Upper lobe of left lung (tissue), 4 donors: ENCODE results near the gene CALML5.

Experiments used
- CTCF ChIP-seq, 6 experiments: fragments of 450-650 bp in 4 of 6; fragments of 200-600 bp in 2 of 6; sonication (generic) in 2 of 6; IDR thresholded peaks; one replicate each; pipeline ENCODE4 v1.5.1; 2016 to 2019; ENCODE audit warnings: antibody characterized with exemption in 6 of 6
- POLR2A ChIP-seq, 4 donors: fragments of 450-650 bp; IDR thresholded peaks; one replicate each; pipeline ENCODE4 v1.5.1; 2016 to 2017; ENCODE audit warnings: antibody characterized with exemption in 4 of 4, mild to moderate bottlenecking in 2 of 4

- TF ChIP-seq CTCF (IDR thresholded peaks at IDR 0.05), result no peak
- TF ChIP-seq POLR2A (IDR thresholded peaks at IDR 0.05), result no peak
Measured at GRCh38 chr10:5484205-5484604, 15.2 kb downstream of the CALML5 start.
